ENCODE measurements around the gene HYAL1.

Gene HYAL1

GRCh38 chr3:50267280-50267913, 36.0 kb downstream of the HYAL1 start:
- TF ChIP-seq CTCF (IDR thresholded peaks at IDR 0.05; ENCODE audit: low read depth, low read length, missing control alignments) = no peak
- DNase-seq (ENCODE audit: extremely low read depth, low read depth) = no peak
- H3K4me3 ChIP-seq (replicated peaks; ENCODE audit: low read depth, low read length) = 0 out of 2 replicates have a peak overlapping the region, but pooled peaks have one; percentile 0

- DNase-seq (ENCODE audit: extremely low read depth, low read depth) = no peak
- no peak for TF ChIP-seq CTCF (IDR thresholded peaks at IDR 0.05; ENCODE audit: low read depth, low read length, missing control alignments)
- no peak overlapping the region for H3K4me3 ChIP-seq (replicated peaks; ENCODE audit: low read depth, low read length)
Observed at GRCh38 chr3:50266836-50267235, 36.5 kb downstream of the HYAL1 start.

- H3K4me3 ChIP-seq (replicated peaks; ENCODE audit: low read depth, low read length) = no peak overlapping the region
- TF ChIP-seq CTCF (IDR thresholded peaks at IDR 0.05; ENCODE audit: low read depth, low read length, missing control alignments) = no peak
- no peak for DNase-seq (ENCODE audit: extremely low read depth, low read depth)
Observed at GRCh38 chr3:50266017-50266416, 37.4 kb downstream of the HYAL1 start.

GRCh38 chr3:50265571-50265970, 37.8 kb downstream of the HYAL1 start:
- no peak for DNase-seq (ENCODE audit: extremely low read depth, low read depth)
- TF ChIP-seq CTCF (IDR thresholded peaks at IDR 0.05; ENCODE audit: low read depth, low read length, missing control alignments) = no peak
- no peak overlapping the region for H3K4me3 ChIP-seq (replicated peaks; ENCODE audit: low read depth, low read length)

- DNase-seq (ENCODE audit: extremely low read depth, low read depth) = no peak
- TF ChIP-seq CTCF (IDR thresholded peaks at IDR 0.05; ENCODE audit: low read depth, low read length, missing control alignments) = no peak
- H3K4me3 ChIP-seq (replicated peaks; ENCODE audit: low read depth, low read length) = no peak overlapping the region
Observed at GRCh38 chr3:50264964-50265485, 38.3 kb downstream of the HYAL1 start.

- H3K4me3 ChIP-seq (replicated peaks; ENCODE audit: low read depth, low read length) = no peak overlapping the region
- DNase-seq (ENCODE audit: extremely low read depth, low read depth) = peak; percentile 65
- no peak for TF ChIP-seq CTCF (IDR thresholded peaks at IDR 0.05; ENCODE audit: low read depth, low read length, missing control alignments)
Observed at GRCh38 chr3:50264383-50264963, 38.9 kb downstream of the HYAL1 start.
